ENCODE measurements around the gene PTPRA. TPM values are rescaled to one million over a fixed set of nuclear protein-coding genes. Genes with fewer than 3 reads are reported as not detected.

The PTPRA gene
- total RNA-seq, 2 experiments from 2014 or later: 66.9 to 71.5 TPM

DNA sequence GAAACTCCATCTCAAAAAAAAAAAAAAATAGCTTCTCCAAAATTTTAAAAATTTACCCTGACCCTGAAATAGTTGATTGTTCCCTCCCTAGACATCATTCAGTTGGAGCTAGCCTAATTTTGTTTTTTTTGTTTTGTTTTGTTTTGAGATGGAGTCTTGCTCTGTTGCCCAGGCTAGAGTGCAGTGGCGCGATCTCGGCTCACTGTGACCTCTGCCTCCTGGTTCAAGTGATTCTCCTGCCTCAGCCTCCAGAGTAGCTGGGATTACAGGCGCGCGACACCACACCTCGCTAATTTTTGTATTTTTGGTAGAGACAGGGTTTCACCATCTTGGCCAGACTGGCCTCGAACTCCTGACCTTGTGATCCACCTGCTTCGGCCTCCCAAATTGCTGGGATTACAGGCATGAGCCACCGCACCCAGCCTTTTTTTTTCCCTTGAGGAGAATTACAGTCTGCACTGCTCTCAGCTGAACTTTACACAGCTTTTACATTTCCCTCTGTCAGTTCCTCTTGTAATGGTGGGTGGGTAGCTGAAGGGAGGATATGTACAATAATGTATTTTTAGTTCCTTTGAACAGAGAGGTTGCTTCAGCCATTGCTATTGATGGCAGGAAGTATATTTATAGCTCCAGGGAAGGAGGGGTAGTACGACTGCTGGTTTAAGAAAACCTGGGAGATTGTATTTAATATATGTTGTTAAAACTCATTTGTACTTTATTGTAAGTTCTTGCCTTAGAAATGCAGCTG lies 27.7 kb downstream of the PTPRA start:
- ChIA-PET POLR2A (no interaction called here), CTCF (interaction anchor here (0.6 to 1.4 kb wide), 4 partner anchors 8 to 415 kb away, joined by 3 to 4 read pairs (median 3); partner anchors contain the start of gene PTPRA)
- no peak overlapping the region for H3K4me3 Mint-ChIP-seq
- H3K4me1 Mint-ChIP-seq: peaks cover 17% of the 10 kb centered on the region
- H3K27ac Mint-ChIP-seq: no peak overlapping the region
- H3K36me3 Mint-ChIP-seq (ENCODE audit: low read depth): peaks cover 32% of the 10 kb centered on the region
- no peak for DNase-seq
- H3K9me3 Mint-ChIP-seq: peaks cover 5% of the 10 kb centered on the region
- no peaks in the 10 kb centered on the region for H3K27me3 Mint-ChIP-seq

DNA sequence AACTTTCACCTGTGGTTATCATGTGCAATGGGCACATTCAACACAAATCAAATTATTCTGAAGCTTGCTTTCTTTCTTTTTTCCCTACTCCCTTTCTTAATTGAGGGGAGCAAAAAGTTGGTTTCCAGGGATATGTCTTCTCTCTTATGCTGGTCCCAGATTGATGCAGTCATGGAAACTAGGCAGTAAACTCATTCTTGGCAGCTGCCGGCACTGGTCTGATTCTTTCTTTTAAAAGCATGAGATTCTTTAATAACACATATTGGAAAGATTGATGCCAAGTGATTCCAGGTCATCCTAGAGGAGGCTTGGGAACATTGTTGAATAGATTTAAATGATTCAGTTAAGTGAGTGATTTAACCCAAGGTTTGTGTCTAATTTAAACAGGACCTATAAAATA lies 29.0 kb downstream of the PTPRA start:
- H3K4me1 Mint-ChIP-seq: peaks cover 17% of the 10 kb centered on the region
- H3K27ac Mint-ChIP-seq: no peak overlapping the region
- H3K9me3 Mint-ChIP-seq: no peaks in the 10 kb centered on the region
- ChIA-PET CTCF (interaction anchor here (1.1 kb wide), 1 partner anchor 9 kb away, joined by 4 read pairs; no protein-coding TSS in a partner anchor), POLR2A (no interaction called here)
- peaks cover 24% of the 10 kb centered on the region for H3K36me3 Mint-ChIP-seq (ENCODE audit: low read depth)
- no peaks in the 10 kb centered on the region for H3K27me3 Mint-ChIP-seq
- DNase-seq: no peak
- H3K4me3 Mint-ChIP-seq: no peak overlapping the region

GRCh38 chr20:2902818-2903217 lies 29.5 kb downstream of the PTPRA start:
- POLR2A ChIA-PET: no interaction called here
- Mint-ChIP-seq H3K27me3 (no peaks in the 10 kb centered on the region), H3K4me3 (no peak overlapping the region), H3K4me1 (peaks cover 17% of the 10 kb centered on the region), H3K36me3 (ENCODE audit: low read depth) (peaks cover 21% of the 10 kb centered on the region), H3K9me3 (no peaks in the 10 kb centered on the region), H3K27ac (no peak overlapping the region)
- no peak for DNase-seq
- CTCF ChIA-PET: interaction anchor here (1.2 kb wide), 1 partner anchor 10 kb away, joined by 3 read pairs; no protein-coding TSS in a partner anchor

GRCh38 chr20:2903686-2904085 lies 30.4 kb downstream of the PTPRA start:
- Mint-ChIP-seq H3K4me3 (no peak overlapping the region), H3K27ac (no peak overlapping the region), H3K27me3 (no peaks in the 10 kb centered on the region), H3K36me3 (ENCODE audit: low read depth) (peaks cover 21% of the 10 kb centered on the region), H3K4me1 (peaks cover 17% of the 10 kb centered on the region), H3K9me3 (no peaks in the 10 kb centered on the region)
- ChIA-PET POLR2A (interaction anchor here (1.1 kb wide), 1 partner anchor 30 kb away, joined by 3 read pairs; the partner anchor contains the start of gene PTPRA), CTCF (interaction anchor here (0.7 to 1.2 kb wide), 2 partner anchors 9 to 25 kb away, joined by 3 to 4 read pairs; no protein-coding TSS in a partner anchor)
- no peak for DNase-seq

GRCh38 chr20:2907519-2907918 lies 34.2 kb downstream of the PTPRA start:
- ChIA-PET POLR2A (no interaction called here), CTCF (no interaction called here)
- H3K4me1 Mint-ChIP-seq: peaks cover 3% of the 10 kb centered on the region
- no peak for DNase-seq
- H3K27me3 Mint-ChIP-seq: no peaks in the 10 kb centered on the region
- H3K36me3 Mint-ChIP-seq (ENCODE audit: low read depth): peaks cover 15% of the 10 kb centered on the region
- no peaks in the 10 kb centered on the region for H3K9me3 Mint-ChIP-seq
- no peak overlapping the region for H3K4me3 Mint-ChIP-seq
- H3K27ac Mint-ChIP-seq: no peak overlapping the region

DNA sequence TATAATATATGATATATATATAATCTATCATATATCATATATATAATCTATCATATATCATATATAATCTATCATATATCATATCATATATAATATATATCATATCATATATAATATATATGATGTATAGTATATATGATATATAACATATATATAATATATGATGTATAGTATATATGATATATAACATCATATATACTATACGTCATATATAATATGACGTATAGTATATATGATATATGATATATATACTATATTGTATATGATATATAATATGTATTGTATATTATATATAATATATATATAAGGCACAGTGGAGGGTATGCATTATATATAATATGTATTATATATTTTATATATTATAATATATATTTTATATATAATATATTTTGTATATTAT lies 36.7 kb downstream of the PTPRA start:
- no peaks in the 10 kb centered on the region for H3K27me3 Mint-ChIP-seq
- H3K27ac Mint-ChIP-seq: no peak overlapping the region
- H3K9me3 Mint-ChIP-seq: no peaks in the 10 kb centered on the region
- H3K36me3 Mint-ChIP-seq (ENCODE audit: low read depth): peaks cover 4% of the 10 kb centered on the region
- H3K4me1 Mint-ChIP-seq: peaks cover 3% of the 10 kb centered on the region
- H3K4me3 Mint-ChIP-seq: no peak overlapping the region
- DNase-seq: no peak
- CTCF ChIA-PET: no interaction called here
- POLR2A ChIA-PET: no interaction called here

DNA sequence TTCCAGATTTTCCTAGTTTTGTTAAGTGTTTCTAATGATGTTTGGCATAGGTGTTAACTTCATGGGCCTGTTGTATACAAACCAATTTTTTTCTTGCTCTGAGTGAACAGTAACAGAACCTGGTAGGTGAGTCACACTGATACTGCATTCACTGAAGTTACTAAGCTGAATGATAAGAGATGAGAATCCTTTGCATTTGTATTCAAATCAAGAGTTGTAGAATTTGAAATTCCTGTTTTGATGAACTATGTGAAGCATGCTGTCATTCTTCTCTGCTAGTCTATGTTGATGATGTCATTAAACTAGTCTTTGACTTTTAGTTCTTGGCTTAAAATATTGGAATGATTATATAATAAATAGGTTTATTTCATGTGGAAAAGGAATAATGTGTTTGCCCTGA lies 37.9 kb downstream of the PTPRA start:
- no peak overlapping the region for H3K4me3 Mint-ChIP-seq
- no peak for DNase-seq
- H3K36me3 Mint-ChIP-seq (ENCODE audit: low read depth): peaks cover under 1% of the 10 kb centered on the region
- H3K9me3 Mint-ChIP-seq: no peaks in the 10 kb centered on the region
- H3K27me3 Mint-ChIP-seq: no peaks in the 10 kb centered on the region
- ChIA-PET POLR2A (interaction anchor here (1.0 kb wide), 1 partner anchor 245 kb away, joined by 3 read pairs; no protein-coding TSS in a partner anchor), CTCF (no interaction called here)
- no peak overlapping the region for H3K27ac Mint-ChIP-seq
- H3K4me1 Mint-ChIP-seq: peaks cover 3% of the 10 kb centered on the region

DNA sequence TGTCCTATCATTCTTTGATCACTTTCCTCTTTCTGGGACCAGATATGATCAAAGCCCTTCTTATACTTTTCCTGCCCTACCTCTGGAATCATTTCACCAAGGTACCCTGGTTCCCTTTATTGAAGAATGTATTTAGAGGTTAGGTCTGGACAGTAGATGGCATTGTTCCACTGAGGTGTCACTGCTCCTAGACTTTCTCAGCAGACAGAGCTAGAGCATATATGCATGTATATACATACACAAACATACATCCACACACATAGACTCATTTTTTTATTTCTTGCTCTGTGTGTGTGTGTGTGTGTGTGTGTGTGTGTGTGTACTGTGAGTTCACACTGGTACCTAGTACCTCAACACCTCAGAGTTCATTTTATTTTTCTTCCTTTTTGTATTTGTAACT lies 40.9 kb downstream of the PTPRA start:
- POLR2A ChIA-PET: no interaction called here
- CTCF ChIA-PET: interaction anchor here (0.6 to 2.5 kb wide), 5 partner anchors 9 to 202 kb away, joined by 3 to 11 read pairs (median 3); partner anchors contain the start of gene MRPS26
- Mint-ChIP-seq H3K27ac (no peak overlapping the region), H3K36me3 (ENCODE audit: low read depth) (peaks cover 6% of the 10 kb centered on the region), H3K27me3 (no peaks in the 10 kb centered on the region), H3K4me1 (peaks cover 3% of the 10 kb centered on the region), H3K4me3 (no peak overlapping the region), H3K9me3 (no peaks in the 10 kb centered on the region)
- DNase-seq: no peak

- ChIA-PET POLR2A (no interaction called here), CTCF (no interaction called here)
- Mint-ChIP-seq H3K9me3 (no peaks in the 10 kb centered on the region), H3K27me3 (no peaks in the 10 kb centered on the region), H3K4me3 (no peak overlapping the region), H3K36me3 (ENCODE audit: low read depth) (peaks cover 6% of the 10 kb centered on the region), H3K27ac (no peak overlapping the region), H3K4me1 (no peaks in the 10 kb centered on the region)
- DNase-seq: no peak
Observed at GRCh38 chr20:2917266-2917665, 44.0 kb downstream of the PTPRA start.

DNA sequence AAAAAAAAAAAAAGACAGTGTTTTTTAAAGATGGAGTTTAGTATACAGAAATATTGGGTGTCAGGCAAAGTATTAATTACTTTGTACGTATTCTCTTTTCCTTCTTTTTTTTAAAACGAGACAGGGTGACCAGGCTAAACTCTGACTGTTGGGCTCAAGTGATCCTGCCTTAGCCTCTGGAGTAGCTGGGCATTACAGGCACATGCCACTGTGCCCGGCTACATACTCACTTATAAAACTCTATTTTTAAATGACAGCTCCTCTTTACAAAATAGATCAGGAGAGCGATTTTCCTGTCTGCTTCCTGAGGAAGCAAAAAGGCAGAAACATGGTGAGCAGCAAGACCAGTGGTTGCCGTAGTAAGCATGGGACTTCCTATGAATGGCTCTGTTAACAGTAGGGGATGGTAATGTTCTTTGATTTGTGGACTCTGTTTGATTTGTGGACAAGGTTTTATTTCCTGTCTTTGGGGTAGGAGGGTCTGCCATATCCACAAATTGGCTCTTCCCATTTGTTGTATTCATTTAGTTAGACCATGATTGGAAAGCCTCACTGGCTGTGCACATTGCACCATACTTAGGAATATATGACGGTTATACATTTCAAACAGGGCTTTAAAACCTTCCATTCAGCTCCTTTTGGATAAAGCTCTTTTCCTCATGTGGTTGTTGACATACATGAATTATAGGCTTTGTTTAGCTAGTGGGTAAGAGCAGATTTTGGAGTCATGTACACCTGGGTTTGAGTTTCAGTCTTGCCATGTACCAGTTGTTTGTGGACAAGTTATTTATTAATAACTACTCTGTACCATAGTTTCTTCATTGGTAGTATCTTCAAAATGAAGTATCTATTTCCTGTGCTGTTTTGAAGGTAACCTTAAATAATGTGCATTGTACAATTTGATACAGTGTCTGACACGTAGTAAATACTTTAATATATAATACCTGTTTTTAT lies 45.1 kb downstream of the PTPRA start:
- Mint-ChIP-seq H3K4me1 (no peaks in the 10 kb centered on the region), H3K27ac (no peak overlapping the region), H3K4me3 (no peak overlapping the region), H3K36me3 (ENCODE audit: low read depth) (peaks cover 6% of the 10 kb centered on the region), H3K9me3 (no peaks in the 10 kb centered on the region), H3K27me3 (no peaks in the 10 kb centered on the region)
- POLR2A ChIA-PET: no interaction called here
- no peak for DNase-seq
- CTCF ChIA-PET: interaction anchor here (1.4 kb wide), 1 partner anchor 66 kb away, joined by 3 read pairs; no protein-coding TSS in a partner anchor

- H3K4me3 Mint-ChIP-seq: no peak overlapping the region
- H3K27me3 Mint-ChIP-seq: no peaks in the 10 kb centered on the region
- peaks cover 14% of the 10 kb centered on the region for H3K36me3 Mint-ChIP-seq (ENCODE audit: low read depth)
- H3K27ac Mint-ChIP-seq: no peak overlapping the region
- no peak for DNase-seq
- POLR2A ChIA-PET: no interaction called here
- H3K9me3 Mint-ChIP-seq: no peaks in the 10 kb centered on the region
- H3K4me1 Mint-ChIP-seq: no peaks in the 10 kb centered on the region
- CTCF ChIA-PET: interaction anchor here (1.4 kb wide), 1 partner anchor 65 kb away, joined by 3 read pairs; no protein-coding TSS in a partner anchor
Observed at GRCh38 chr20:2919518-2920245, 46.4 kb downstream of the PTPRA start.

- CTCF ChIA-PET: interaction anchor here (0.6 kb wide), 1 partner anchor 109 kb away, joined by 4 read pairs; no protein-coding TSS in a partner anchor
Observed at GRCh38 chr20:2920473-2920872, 47.2 kb downstream of the PTPRA start.

More at GRCh38 chr20:2920473-2920872, 47.2 kb downstream of the PTPRA start:
- no peaks in the 10 kb centered on the region for H3K4me1 Mint-ChIP-seq
- H3K27ac Mint-ChIP-seq: no peak overlapping the region
- DNase-seq: no peak
- peaks cover 21% of the 10 kb centered on the region for H3K36me3 Mint-ChIP-seq (ENCODE audit: low read depth)
- no peaks in the 10 kb centered on the region for H3K9me3 Mint-ChIP-seq
- POLR2A ChIA-PET: no interaction called here
- no peaks in the 10 kb centered on the region for H3K27me3 Mint-ChIP-seq
- no peak overlapping the region for H3K4me3 Mint-ChIP-seq
